ENCODE data around the gene SNED1.

SNED1 gene

GRCh38 chr2:241049739-241050623 is 51.6 kb downstream of the SNED1 start:
- DNase-seq: no peak

- DNase-seq: no peak
Measured at GRCh38 chr2:241050624-241051577, 52.5 kb downstream of the SNED1 start.

- no peak for DNase-seq
Measured at GRCh38 chr2:241051578-241052487, 53.4 kb downstream of the SNED1 start.

GRCh38 chr2:241052677-241053360 is 54.4 kb downstream of the SNED1 start:
- no peak for DNase-seq

- no peak for DNase-seq
Measured at GRCh38 chr2:241053576-241054251, 55.3 kb downstream of the SNED1 start.

GRCh38 chr2:241061275-241061674 is 62.9 kb downstream of the SNED1 start:
- no peak for DNase-seq

GRCh38 chr2:241062389-241063092 is 64.1 kb downstream of the SNED1 start:
- DNase-seq: no peak

- DNase-seq: no peak
Measured at GRCh38 chr2:241063093-241063551, 64.7 kb downstream of the SNED1 start.

- no peak for DNase-seq
Measured at GRCh38 chr2:241063587-241063986, 65.2 kb downstream of the SNED1 start.

- DNase-seq: no peak
Measured at GRCh38 chr2:241064008-241064801, 65.8 kb downstream of the SNED1 start.

- DNase-seq: no peak
Measured at GRCh38 chr2:241064802-241065354, 66.5 kb downstream of the SNED1 start.

GRCh38 chr2:241065355-241065803 is 67.0 kb downstream of the SNED1 start:
- DNase-seq: no peak

GRCh38 chr2:241066171-241066892 is 67.9 kb downstream of the SNED1 start:
- DNase-seq: no peak

GRCh38 chr2:241066893-241067341 is 68.5 kb downstream of the SNED1 start:
- no peak for DNase-seq

- no peak for DNase-seq
Measured at GRCh38 chr2:241067501-241068135, 69.2 kb downstream of the SNED1 start.

GRCh38 chr2:241068136-241068941 is 69.9 kb downstream of the SNED1 start:
- DNase-seq: no peak

All from COR-L47 (cell line).